Measurements from ENCODE around the gene HOXD8.

HOXD8 gene

DNA sequence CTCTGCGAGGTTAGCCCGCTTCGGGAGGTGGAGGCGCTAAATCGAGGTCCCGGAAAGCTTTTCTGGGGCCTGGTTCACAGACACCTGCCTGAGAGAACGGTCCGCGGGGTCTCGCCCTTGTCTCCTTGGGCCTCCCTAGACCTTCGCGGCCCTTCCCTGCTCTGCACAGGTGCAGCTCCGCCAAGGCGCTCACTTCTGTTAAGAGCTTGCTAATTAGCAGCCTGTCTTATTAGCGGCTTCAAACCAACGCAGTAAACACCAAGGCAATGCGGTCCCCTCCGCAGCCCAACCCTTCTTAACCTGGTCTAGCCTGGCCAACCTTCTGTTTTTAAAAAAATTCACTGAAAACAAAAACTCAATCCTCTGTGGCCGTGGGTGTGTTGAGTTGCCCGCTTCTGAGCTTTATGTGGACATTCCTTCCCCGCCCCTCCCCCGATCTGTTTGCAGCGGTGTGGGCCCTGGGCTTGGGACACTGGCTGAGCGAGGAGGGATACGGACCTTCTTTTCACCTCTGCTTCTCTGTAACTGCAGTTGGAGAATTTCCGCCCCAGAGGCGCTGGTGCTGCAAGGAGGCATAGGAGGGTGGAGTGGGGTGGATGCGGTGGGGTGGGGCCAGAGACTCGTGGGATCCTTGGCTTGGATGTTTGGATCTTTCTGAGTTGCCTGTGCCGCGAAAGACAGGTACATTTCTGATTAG, 18.4 kb downstream of the HOXD8 start:
- DNase-seq (ENCODE audit: low read depth): no peak

DNA sequence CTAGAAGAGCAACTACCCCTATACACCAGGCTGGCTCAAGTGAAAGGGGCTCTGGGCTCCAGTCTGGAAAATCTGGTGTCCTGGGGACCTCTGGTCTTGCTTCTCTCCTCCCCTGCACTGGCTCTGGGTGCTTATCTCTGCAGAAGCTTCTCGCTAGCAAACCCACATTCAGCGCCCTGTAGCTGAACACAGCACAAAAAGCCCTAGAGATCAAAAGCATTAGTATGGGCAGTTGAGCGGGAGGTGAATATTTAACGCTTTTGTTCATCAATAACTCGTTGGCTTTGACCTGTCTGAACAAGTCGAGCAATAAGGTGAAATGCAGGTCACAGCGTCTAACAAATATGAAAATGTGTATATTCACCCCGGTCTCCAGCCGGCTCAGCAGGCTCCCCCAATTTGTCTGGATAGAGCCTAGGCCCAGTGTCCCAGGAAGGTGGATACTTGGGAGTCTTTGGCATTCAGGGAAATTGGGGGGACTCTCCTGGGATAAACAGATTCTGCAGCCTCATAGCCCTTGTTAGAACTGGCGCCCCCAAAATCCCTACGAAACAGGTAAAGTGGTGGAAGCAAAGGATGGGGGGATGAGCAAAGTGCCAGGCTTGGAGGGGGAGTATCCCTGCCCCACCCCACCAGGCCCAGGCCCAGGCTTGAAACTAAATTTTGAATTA, 19.4 kb downstream of the HOXD8 start:
- DNase-seq (ENCODE audit: low read depth): no peak

DNA sequence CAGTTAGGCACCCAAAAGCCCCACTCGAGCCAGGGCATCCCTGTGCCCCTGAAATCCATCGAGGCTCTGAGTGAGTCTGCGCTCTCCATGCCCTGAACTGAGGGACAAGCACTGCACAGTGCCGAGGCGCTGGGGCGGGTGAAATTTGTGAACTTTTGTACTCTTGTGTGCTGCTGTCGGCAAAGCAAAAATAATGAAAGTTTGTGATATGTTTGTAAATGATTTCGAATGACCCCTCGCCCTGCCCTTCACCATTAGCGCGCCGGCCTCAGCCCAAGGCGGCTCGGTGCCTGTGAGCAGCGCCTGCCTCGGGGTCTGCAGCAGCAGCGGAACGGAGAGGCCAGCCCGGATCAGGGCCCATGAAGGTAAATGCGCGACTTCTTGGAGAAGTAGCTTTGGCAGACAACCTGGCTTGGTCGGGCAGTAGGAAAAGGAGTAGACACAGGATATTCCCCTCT, 20.0 kb downstream of the HOXD8 start:
- DNase-seq (ENCODE audit: low read depth): no peak

DNA sequence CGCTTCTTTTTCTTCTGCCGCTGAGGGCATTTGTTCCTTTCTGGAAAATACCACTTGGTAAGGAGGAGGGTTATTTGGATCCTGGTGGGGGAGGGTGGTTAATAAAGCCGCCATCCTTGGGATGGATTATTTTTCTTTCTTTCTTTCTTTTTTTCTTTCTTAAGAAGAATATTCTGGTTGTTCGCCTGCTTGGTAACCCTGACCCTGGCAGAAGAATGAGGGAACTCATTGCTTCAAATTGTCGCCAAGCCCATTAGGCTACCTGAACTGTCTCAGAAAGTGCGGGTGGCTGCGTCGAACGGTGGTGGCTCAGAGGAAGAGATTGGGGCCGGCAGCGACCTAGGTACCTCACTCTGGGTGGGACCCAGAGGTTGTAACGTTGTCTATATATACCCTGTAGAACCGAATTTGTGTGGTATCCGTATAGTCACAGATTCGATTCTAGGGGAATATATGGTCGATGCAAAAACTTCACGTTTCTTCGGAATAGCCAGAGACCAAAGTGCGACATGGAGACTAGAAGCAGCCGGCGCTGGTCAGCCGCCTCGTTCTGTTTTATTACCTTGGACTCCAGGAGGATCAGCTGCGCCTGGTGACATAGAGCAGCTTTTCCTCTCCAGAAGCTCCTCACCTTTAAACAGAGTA, 20.6 kb downstream of the HOXD8 start:
- DNase-seq (ENCODE audit: low read depth): no peak

DNA sequence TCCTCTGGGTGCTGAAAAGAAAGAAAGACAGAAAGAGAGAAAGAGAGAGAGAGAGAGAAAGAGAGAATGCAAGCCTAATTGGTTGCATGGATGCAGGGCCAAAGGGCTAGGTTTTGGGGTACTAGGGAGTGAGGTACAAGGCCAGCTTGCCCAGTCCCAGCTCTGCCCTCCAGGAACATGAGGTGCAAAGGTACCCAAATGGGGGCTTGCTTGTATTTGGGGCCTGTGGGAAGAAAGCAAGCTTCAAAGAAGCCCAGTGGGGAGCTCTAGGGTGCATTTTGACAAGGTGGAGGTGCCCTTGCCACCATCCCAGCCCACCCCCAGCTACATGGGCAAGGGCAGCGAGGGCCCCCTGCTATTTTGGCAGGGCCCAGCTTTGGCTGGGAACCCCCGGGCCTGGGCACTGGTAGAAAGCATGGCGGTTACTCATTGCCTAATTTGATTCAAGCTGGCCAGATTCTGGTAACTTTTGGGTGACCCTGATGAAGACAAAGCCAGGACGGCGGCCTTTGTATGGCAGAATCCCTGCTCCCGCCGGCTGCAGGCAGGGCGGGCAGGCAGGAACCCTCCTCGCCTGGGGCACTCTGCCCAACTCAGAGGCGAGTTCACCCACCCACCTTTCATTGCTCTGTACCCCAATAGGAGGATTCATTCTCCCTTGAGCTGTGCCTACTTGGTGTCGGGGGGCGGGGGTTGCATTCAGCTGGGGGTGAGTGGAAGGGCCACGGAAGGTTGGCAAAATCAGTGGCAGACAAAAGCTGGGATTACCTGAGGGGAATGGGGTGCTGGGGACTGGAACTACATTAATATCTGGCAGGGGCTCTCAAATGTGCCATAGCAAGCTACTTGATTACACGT, 21.3 kb downstream of the HOXD8 start:
- DNase-seq (ENCODE audit: low read depth): no peak

DNA sequence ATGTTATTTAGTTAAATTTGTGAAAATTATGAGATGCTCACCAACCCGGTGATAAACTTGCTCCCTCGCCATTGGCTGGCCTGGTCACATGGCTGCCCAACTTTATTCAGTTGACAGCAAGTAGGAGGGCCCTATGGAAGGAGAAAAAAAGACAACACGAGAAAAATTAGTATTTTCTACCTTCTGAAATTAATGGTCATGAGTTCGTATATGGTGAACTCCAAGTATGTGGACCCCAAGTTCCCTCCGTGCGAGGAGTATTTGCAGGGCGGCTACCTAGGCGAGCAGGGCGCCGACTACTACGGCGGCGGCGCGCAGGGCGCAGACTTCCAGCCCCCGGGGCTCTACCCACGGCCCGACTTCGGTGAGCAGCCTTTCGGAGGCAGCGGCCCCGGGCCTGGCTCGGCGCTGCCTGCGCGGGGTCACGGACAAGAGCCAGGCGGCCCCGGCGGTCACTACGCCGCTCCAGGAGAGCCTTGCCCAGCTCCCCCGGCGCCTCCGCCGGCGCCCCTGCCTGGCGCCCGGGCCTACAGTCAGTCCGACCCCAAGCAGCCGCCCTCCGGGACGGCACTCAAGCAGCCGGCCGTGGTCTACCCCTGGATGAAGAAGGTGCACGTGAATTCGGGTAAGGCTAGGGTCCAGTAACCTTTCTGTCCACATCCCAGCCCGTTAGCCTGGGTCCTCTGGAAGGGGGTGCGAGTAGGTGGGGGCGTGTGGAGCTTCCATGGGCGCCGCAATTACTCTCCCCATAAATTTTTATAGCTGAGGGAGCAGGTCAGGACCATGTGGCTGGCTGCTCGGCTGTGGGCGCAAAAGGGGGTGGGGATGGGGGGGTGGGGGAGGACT, 22.2 kb downstream of the HOXD8 start, which contains the start of gene HOXD4:
HOXD4 (plus strand) TSS at position 109 of the 846 bp plus-strand sequence; CDS start at position 193, 84 bp downstream.
- DNase-seq (ENCODE audit: low read depth): no peak

DNA sequence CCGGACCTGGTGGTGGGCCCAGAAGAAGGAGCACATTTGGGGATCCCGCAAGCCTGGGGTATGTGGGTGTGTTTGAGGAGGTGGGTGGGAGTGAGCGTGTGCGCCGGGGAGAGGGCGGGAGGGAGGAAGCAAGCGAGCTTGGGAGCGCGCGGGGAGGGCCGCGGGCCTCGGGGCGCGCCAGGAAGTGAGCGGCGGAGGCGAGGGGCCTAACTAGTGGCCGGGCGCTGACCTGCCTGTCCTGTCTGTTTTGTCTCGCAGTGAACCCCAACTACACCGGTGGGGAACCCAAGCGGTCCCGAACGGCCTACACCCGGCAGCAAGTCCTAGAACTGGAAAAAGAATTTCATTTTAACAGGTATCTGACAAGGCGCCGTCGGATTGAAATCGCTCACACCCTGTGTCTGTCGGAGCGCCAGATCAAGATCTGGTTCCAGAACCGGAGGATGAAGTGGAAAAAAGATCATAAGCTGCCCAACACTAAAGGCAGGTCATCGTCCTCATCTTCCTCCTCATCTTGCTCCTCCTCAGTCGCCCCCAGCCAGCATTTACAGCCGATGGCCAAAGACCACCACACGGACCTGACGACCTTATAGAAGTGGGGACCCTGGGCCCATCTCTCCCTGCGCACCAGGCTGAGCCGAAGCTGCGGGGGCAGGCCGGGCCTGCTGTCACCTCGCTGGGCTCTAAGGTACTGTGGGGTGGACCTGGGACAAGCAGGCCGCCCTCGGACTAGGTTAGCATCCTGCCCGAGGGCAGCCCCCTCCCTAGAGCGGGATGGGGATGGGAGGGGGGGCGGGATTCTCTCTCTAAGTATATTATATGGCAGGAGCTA, 23.1 kb downstream of the HOXD8 start:
- no peak for DNase-seq (ENCODE audit: low read depth)

DNA sequence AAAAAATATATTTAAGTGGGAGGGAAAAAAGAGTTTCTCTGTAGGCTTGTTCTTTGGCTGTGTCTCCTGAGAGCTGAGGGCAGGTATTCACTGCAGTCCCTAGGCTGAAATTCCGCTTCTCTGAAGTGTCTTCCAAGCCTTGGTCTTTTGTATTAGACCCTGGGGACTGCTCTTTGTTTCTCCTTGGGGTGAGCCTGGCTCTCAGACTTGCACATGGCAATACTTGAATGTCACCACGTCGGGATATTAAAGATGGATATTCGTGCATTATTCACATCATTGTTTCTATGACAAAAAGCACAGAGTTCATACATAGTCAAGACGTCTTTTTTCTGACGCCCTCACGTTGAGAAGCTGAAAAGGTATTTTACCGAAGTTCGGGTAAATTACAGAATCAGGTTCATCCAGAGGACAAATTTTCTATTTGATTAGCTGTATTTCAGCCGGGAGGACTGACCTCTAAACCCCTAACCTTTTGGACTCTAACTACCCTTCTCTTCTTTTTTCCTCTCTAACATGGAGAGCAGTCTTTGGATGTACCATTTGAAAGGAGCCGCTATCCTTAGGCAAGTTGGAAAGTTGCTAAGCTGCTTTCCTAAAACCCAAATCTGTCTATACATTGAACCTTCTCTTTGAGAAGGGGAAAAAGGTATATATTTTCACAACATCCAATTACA, 25.2 kb downstream of the HOXD8 start:
- no peak for DNase-seq (ENCODE audit: low read depth)

DNA sequence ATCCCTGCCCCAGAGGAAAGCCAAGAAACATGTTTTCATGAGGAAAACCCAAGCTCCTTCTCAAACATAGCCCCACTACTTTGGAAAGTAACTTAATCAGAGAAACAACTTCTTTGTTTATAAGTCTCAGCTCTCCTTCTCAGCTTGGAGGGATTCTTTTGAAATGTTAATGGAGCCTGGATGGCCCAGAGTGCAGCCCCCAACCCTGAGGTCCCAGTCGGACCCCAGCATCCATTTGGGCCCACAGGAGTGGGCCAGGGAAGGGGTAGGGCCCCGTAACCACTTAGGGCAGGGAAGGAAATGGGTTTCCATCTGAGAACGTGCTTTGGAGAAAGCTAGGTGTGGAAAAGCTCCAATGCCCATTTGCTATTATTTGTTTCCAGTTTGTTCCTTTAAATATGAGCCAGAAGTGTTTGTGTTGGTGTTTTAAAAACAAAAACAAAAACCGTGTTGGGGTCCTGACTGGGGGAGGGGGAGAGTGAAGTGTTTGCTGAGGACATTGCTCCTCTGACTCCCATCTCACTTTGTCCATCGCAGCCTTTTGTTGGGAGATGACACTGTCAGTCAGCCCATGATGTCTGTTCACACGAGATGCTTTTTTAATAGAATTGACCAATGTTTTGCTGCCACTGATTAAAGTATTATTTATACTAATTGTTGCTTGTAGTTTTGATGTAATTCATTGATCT, 26.0 kb downstream of the HOXD8 start:
- no peak for DNase-seq (ENCODE audit: low read depth)

DNA sequence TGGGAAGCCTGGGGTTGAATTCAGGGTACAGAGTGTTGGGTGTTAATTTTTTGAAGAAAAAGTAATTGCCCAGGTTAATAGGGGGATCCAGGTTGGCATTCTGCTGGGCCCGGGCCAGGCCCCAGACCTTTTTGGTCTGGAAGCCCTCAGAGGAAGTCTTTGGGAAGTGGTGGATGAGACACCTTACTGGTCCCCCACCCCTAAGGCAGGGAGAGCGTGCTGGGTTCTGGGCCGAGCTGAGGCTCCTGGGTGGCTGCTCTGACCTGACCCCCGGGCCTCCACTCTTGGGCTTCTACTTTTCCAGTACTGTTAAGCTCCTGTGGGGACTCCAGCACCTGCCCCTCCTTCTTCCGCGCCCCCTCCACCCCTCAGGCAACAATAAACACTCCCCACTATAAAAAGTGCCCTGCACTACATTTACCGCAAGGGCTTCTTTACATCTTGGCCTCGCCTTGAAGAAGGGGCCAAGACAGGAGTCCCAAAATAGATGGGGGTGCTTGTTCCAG, 26.8 kb downstream of the HOXD8 start:
- DNase-seq (ENCODE audit: low read depth): no peak

DNA sequence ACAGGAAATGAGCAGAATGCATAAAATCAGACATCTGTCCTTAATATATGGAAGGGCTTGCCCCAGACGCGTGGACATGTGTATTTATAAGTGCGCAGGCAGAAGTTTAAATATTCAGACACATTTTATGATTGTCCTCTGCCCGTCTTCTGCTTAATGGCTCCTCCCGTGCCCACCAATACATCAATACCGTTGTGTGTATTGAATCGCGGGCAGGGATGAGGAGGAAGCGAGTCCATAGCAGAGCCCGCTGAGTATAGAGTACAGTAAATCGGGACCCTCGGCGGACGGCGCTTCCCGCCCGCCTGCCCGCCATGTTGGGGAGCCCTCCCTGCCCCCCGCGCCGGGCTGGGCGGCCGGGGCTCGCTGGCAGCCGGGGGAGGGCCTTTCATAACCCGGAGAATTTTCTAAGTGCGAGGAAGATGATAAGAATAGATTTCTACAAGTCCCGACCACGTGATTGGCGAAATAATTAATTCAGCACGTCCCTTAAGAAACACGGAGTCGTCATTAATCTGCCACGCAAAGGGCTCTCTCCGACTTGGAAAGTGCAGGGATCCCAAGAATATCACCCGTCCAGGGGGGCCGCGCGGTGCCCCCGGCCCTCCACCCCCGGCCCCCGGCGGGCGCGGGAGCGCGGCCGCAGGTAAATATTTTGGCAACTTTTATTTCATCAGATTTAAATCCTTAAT, 27.4 kb downstream of the HOXD8 start, which contains the start of gene HOXD3:
HOXD3 (plus strand) TSS at position 501 of the 692 bp plus-strand sequence. CDS start 11,808 bp downstream, outside the sequence.
- no peak for DNase-seq (ENCODE audit: low read depth)

DNA sequence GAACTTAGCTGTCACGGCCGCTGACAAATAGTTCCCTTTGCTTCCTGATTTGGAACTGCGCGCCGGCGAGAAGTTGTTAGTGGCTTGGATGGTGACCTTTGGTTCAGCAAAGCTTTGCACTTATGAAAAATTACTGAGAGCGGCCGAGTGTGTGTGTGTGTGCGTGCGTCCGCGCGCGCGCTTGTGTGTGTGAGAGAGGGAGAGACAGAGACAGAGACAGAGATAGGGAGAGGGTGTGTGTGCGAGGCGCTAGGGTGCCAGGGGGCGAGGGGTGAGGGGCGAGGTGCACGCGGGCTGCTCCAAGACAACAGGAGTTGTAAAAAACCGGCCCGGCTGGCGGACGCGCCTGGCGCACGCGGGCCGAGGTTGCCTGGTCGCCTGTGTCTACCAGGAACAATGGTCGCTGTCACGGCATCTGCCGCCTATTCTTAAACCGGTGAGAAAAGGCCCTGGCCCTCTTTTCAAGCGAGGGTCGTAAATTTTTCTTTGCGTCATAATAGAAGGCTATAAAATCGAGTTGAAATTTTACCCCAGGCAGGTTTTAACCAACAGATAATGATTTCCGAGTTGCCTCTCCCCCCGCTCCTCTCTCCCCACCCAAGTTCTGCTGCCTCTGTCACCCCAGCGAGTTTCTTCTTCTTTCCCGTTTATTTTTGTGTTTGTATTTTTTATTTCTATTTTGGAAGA, 28.1 kb downstream of the HOXD8 start:
- no peak for DNase-seq (ENCODE audit: low read depth)

DNA sequence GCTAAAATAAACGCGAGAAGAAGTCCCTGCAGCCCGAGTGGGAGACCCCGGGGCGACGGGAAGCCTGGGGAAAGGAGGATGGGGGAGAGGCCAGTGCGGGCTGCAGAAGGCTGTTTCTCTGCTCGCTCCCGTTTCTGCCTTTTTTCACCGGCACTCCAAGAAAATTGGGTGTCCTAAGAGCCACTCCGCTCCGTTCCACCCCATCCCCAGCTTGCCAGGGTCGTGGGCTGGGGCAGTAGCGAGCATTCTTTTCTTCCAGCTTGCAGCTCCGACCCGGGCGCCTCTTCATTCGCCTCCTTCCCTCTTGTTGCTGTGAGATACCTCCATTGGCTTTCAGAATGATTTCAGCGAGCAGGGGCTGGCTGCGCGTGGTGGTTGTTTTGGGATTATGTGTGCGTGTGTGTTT, 28.7 kb downstream of the HOXD8 start:
- DNase-seq (ENCODE audit: low read depth): no peak

DNA sequence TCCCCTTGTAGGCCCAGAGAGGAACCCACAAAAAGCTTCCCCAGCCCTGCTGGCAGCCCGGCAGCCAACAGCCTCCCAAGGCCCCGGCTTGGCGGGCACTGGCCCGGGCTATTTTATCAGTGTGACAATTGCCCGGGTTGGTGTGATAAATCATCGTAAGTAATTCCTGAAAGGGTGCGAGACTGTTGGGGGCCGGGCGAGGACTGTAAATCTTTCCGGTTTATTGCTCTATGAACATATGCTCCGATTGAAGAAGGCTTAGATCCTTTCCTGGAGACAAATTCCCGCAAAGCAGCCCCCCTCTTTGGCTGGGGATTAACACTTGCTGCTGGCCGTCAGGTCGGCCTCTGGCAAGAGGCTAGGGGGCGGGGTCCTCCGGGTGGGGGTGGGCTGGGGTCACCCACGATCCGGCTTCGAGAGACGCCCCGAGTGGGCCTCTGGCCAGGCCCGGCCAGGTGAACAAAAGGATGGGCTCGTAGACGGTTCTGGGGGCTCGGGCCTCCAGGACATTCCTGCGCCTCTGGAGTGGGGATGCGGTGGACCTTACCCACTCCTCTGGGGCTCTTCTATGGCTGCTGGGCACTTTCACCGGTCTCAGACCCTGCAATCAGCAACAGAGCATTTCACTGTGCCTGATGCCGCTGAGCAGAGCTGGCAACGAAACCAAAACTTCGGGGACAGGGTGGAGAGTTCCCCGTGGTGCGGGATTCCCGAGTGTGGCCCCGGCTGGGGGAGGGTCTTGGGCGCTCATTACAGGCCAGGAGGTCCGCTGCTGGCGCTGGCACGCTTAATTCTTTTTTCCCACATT, 29.6 kb downstream of the HOXD8 start:
- no peak for DNase-seq (ENCODE audit: low read depth)

DNA sequence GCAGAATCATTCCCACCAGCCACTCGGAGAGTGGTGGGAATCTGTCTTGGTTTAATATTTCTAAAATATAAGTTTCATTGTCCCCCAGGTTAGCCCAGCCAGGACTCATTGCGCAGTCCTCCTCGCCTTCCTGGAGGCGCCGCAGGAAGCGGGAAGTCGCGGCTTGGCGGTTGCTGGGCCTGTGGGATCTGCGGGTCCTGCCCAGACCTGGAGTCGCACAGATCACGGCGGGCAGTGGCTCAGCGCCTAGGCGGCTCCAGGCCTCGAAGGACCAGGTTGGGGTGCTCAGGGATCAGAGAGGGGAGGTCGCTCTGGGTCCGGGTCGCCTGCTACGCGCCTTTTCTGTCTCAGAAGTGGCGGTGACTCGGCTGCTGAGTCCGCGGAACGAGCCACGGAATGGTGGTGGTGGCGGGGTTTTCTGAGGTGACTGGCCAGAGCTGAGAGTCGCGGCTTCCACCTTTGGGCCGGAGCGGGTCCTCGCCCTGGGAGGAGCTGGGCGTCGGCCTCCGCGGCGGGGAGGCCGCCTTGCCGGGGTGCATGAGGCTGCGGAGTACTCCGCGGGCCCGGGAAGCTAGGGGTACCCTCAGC, 30.3 kb downstream of the HOXD8 start:
- DNase-seq (ENCODE audit: low read depth): no peak

DNA sequence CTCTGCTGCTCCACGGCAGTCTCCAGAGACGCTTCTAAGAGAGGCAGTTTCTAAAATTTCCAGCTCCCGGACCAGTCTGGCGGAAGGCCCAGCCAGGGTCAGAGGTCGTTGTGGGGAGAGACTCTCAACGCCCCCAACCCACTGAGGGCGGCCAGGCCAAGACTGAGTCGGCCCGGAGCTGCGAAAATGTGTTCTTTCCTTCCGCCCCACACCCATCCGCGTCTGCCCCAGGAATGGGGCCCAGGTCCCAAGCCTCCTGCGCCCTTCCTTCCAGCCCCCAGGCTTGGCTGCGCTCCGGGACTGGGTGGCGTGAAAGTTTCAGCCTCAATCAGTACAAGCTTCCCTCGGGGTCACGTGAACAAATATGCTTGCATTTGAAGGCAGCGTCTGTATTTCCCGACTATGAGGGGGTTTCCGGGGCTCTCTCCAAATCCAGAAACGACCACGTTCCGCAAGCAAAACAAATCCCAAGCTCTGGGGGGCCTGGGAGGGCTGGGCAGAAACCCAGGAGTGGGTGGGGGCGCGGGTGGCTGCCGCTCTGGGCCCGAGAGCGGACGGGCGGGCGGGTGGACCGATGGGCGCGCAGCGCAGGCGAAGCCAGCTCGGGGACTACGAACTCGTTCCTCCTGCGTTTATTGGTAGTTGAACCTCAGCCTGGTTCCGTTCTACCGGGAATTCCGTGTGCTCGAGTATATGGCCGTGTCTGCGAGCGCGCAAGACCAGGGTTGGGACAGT, 30.9 kb downstream of the HOXD8 start:
- no peak for DNase-seq (ENCODE audit: low read depth)
